GM18498 (cell line): ENCODE measurements around the gene MAFB.
"Not testable (repeated sequence)": the region's sequence is repeated elsewhere in the genome, so short reads cannot be mapped to it uniquely, and the experiment has no call there.

ENCODE experiments used
- ATAC-seq: cut with Tn5 transposase; IDR thresholded peaks from one replicate; pipeline ENCODE4 v1.9.1; 2021; ENCODE audit warnings: mild to moderate bottlenecking, moderate library complexity; ENCODE audit not compliant: unreplicated experiment

The MAFB gene

DNA sequence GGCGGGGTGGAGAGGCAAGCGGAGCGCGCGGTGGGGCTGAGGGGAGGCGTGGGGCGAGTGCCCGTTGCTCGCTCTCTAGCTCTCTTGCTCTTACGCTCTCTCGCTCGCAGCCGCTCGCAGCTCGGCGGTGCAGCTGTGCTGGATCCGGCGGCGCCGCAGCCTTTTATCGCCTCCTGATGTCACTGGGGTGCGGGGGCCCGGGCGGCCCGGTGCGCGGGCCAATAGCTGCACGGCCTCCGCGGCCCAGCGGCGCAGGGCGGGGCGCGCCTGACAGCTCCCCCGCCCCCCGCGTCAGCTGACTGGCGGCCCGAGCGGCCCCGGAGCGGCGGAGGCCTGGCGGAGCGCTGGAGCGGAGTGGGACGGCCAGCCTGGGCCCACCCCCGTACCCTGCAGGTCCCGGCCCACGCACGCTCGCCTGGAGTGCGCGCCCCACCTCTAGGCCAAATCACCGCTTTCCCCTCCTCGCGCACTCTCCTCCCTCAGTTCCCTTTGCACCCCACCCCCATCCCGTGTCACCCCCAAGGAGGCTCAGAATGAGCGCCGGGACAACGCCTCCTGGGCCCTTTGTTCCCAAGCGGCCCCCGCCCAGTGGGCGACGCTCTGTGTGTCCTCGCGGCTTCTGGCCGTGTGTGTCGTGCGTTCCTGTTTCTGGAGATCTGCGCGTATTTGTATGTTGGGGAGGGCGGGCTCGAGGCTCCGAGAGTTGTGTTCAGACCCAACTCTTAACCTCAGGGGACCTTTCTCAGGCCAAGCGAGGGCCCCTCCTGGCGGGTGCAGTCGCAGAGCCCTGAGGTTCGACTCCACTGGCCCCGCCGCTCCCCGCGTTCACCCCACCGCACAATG is at the start of gene MAFB:
MAFB (minus strand) TSS at position 137 of the 843 bp plus-strand sequence. CDS start 386 bp downstream, outside the sequence.
- peak; percentile 57 for ATAC-seq

DNA sequence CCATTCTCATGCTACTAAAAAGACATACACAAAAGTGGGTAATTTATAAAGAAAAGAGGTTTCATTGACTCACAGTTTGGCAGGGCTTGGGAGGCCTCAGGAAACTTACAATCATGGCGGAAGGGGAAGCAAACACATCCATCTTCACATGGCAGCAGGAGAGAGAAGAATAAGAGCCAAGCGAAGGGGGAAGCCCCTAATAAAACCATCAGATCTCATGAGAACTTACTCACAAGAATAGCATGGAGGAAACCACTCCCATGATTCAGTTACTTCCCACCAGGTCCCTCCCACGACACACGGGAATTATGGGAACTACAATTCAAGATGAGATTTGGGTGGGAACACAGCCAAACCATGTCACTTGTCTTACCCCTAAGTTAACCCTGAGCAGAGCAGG is 47.4 kb upstream of the MAFB start:
- not testable (repeated sequence) for ATAC-seq

DNA sequence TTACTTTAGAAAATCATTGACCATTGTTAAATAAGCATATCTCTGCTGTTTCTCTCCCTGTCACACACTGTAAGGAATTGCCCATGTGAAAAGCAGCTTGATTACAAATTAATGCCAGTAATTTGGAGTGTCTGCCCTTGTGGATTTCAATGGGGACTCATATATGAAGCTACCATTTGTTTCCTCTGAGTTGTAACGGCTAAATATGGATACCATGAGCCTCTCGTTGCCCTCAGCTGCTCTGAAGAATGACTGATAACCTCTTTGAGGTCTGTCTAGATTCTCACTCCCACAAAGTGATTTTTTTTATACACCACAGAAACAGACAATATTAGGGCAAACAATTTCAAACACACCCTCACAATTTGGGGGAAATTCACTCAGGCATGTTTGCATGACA is 40.0 kb upstream of the MAFB start:
- no peak for ATAC-seq

DNA sequence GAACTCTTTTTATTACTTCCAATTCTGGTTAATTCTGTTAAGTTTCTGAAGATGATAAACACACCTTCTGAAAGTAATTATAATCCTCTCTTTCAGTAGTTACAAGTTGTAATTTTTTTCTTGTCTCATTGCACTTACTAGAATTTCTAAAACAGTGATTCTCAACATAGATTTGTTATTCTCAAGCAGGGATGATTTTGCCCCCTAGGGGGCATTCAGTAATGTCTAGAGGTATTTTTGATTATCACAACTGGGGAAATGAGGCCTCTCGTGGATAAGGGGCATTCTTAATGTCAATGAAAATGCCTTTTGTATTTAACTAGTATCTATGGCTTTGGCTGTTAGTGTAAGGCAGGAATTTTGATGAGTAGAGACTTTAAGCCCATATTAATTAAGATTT is 39.4 kb upstream of the MAFB start:
- no peak for ATAC-seq

DNA sequence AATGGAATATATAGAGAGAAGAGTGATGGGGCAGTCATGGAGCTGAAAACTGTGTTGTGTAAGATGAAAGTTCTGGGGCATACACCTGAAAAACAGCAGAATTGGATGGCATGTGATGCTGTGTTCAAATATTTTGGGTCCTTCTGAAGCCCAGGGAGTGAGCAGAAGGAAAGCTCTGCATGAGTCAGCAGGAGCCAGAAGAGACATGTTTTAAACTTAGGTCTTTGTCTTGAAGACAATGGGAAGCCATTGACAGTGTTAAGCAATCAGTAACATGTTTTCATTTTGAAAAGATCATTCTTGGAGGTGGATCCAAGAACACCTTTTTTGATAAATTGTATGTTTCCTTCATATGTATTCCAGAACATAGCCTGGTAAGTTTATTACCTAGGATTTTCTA is 38.9 kb upstream of the MAFB start:
- no peak for ATAC-seq

DNA sequence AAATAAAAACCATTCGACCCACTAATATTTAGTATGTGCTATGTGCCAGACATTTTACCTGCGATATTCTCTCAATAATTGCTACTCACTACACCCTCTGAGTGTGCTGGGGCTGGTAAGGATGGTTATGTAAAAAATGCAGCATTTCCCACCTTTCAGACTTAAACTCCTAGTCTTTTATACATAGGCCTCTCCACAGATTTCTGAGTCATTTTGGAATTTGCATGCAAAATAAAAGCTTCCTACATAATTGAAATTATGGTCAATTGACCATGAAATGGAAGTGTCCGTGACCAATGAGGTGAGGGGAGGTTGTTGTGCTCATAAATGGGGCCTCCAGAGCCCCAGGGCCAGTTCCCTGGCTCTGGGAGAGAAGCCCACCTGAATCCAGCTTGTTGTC is 37.7 kb upstream of the MAFB start:
- no peak for ATAC-seq

DNA sequence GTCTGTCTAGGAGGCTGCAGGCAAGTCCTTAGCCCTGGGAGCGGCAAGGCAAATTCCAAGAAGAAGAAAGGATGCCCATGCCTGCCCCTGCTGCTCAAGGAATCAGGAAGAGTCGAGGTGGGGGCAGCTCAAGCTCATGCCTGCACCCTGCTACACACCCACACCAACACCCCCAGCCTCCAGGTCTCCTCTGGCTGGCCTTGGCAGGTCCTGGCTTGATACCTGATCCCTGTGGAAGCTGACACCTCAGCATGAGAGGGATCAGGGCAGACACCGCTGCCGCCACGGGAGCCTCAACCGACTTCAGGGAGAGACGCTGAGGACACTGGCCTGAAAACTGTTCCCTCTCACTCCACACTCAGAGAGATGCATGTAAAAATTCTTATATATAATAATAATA is 35.5 kb upstream of the MAFB start:
- ATAC-seq = no peak

DNA sequence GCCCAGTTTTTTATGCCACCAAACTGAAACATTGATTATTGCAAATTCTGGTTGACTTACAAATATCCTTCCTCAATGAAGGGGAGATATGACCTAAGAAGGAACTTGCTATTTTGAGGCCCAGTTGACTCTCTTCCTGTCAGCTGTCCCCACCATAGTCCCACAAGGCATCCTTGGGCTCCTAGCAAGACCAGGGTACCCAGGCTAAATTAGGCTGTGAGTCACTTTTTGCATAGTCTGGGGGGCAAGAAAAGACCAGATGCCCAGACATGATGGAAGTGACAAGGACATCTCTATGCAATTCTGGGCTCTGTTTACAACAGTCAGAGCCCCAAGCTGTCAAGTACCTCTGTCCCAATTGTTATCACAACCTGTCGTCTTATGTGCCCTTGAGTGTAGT is 31.8 kb upstream of the MAFB start:
- no peak for ATAC-seq

DNA sequence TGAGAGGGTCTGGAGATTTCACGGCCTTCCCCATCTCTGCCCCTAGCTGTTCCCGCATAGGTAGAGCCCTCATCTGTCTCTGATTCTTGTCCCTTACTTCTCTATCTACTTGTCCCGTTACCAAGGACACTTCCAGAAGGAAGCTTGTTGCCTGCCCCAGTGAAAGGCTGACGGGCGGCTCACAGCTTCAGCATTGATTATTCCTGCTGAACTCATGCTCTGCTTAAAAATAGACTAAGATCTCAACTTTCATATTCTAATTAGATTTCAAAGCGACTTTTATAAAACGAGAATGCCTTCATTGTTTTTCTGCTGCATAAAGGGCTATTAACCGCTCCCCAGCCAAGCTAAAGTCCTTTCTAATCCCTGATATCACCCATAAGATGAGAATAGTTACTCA is 31.1 kb upstream of the MAFB start:
- ATAC-seq = no peak

DNA sequence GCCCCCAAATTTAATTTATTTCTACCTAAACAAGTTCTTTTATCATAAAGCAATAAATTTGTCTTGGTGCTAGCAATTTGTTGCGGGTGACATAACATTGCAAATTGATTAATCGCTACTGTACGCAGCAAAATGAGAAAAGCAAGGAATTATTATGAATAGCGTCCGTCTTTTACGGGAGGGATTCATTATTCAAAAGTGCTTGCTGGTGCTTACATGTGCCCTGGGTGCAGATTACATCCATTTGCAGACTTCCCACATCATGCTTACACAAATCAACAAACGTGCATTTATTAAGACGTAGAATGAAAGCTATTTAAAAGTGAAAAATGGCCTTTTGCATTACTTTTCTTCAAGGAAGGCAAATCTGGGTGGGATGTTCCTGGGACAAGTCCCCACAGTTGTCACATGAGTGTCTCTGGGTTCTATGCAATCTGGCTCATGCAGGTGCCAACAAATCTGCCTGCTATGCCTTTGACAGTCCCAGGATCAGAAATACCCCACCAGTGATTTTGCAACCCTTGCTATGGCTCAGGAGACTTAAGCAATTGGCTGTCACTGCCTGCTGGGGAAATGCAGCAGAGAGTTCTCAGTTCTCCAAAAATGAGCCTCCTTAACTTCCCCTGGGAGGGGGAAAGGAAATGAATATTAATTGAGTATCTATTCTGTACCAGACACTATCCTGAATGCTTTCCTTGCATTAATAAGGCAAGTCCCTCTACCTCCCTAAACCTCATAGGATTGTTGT is 30.1 kb upstream of the MAFB start:
- ATAC-seq = no peak

DNA sequence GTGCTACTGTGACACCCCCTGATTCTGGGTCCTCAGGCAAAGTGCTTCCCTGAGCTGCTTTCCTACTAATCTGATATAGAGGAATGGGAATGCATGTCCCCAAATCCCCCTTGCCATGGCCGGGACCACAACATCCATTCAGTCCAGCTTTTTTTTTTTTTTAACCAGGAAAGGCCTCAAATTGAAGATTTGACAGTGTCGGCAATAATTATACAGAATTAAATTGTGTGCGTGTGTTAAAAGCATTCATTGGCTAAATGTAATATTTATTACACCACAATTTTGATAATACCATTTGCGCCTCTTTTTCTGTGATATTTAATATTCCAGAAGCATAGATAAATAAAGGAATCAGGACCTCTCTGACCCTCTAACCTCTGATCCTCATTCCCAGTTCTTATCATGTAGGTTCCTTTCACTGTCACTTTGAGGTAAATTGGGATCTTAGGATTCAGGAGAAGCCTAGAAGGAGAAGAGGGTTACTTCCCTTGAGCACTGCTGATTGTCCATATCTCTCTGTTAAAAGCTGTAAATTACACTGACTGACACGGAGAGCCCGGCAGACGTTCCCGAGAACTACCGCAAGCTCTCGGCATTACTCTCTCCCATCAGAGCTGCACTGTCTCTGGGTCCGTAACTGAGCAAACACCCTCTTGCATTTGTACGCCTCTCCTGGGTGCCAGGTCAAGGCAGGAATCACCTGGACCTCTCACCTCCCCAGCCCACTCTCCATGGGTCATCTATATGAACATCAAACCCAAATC is 29.4 kb upstream of the MAFB start:
- ATAC-seq = no peak

DNA sequence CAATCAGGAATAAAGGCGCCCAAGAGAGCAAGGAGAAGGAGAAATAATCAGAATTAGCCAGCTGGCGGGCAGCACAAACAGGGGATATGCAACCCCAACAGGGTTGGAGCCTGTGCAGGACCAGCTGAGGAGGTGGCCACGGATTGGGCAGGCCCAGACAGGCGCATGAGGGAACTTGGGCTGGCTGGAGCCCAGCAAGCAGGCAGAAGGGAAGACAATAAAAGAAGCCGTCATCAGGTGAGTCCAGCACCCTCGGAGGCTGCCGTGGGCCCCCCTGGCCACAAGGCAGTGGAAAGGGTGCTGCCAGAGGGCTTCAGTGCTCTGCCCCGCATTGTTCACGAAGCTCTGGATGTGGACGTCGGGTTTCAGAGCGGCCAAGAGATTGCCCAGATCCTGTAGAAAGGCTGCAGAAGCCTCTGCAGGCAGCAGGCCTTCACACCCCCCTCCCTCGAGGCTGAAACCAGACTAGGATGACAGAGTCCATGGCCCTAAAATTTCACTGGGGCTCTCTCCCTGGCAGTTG is 28.4 kb upstream of the MAFB start:
- no peak for ATAC-seq

DNA sequence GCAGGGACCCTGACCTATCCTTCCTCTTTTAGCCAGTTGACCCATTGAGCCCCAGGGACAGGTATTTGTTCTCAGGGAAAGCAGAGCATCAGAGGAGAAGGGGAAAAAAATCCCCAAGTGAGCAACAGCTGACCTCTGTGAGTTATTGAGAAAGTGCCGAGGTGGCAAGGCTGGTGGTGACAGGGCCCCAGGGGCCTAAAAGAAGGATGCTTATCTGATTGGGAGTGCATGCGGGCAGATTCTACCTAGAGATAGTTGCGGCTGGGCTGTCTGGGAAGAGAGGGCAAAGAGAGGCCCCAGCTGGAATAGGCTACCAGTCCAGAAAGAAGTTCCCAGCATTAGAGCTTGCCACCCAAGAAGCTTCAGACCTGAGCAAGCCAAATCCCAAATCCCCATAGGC is 26.5 kb upstream of the MAFB start:
- ATAC-seq = no peak

DNA sequence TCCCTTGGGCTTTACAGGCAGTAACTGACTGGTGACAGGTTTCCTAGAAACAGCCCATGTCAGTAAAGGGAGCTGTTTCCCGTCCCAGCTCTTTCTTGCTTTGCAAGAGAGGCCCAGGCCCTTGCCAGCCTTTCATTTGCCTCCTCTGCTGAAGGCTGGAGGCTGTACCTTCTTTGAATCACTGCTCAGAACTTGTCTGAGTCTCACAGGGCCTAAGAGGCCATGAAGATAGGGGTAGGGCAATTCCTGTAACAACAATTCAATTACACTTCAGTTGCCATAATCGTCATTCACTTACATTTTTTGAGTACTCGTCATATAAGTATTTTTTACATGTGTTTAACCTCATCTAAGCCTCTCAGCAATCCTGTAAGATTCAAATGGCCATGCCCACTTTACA is 25.9 kb upstream of the MAFB start:
- ATAC-seq = no peak

DNA sequence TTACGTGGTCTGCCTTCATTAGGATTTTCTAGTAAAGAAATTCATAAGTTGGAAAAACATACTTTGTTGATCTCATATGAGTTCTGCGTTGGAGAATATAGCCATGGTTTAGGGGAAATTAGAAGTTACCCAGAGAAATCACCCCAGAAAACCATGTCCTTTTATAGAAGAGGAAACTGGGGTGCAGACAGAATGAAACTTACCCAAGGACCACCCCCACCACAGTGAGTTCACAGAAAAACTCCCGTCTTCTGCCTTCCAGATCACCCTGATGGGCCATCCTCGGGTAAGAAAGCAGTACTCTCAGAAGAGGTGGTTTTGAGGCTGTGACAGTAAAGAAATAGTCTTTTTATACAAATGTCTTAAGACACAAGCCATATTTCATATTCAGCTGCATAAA is 25.1 kb upstream of the MAFB start:
- ATAC-seq = no peak

DNA sequence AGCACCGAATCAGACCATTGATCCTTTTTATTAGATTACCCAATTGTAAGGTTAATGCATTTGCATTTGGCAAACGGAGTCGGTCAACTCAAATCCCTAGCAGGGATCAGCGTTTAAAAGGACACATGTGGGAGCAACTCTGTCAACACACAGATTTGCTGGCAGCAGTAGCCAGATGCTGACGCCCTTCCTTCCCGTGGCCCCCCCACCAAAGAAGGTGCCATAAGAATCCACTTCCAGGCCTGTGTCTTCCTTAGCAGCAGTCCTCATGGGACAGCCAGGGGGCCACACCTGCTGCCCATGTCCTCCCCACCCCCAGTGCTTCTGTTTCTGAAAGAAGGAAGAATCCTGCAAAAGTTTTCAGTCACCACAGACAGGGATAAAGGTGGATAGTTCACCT is 24.5 kb upstream of the MAFB start:
- ATAC-seq = no peak

DNA sequence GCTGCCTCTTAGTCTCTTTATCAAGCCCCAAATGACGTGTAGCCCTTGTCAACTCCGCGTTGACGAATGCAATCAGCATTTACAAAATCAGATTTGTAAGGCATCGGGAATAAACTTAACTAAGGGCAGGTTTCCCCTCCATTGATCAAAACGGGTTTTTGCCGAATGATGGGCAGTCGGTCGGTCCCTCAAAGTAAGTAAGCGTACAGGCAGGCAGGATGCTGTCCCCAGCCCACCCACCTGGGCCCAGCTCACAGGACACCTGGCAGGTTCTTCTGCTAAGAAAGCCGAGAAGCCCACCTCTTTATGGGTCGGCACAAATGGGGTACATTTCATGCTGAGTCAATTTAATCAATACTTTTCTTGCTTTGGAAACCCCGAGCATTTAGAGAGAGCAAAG is 22.0 kb upstream of the MAFB start:
- ATAC-seq = no peak

DNA sequence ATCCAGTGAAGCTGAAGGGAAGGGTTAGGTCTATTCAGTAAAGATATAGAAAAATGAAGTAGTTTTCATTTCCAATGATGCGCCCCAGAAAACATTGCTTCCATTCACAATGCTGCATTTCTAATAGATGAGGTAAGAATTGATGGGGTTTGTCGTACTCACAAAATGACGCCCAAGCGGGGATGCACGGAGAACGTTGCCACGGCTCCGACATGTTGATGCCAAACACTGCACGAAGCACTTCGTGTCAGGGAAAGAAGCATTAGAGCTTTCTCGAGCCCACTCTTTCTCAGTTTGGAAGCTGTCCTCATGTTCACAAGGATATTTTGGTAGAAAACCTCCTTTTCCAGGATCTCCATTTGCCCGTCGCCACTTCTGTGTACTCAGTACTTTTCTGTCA is 21.6 kb upstream of the MAFB start:
- no peak for ATAC-seq

DNA sequence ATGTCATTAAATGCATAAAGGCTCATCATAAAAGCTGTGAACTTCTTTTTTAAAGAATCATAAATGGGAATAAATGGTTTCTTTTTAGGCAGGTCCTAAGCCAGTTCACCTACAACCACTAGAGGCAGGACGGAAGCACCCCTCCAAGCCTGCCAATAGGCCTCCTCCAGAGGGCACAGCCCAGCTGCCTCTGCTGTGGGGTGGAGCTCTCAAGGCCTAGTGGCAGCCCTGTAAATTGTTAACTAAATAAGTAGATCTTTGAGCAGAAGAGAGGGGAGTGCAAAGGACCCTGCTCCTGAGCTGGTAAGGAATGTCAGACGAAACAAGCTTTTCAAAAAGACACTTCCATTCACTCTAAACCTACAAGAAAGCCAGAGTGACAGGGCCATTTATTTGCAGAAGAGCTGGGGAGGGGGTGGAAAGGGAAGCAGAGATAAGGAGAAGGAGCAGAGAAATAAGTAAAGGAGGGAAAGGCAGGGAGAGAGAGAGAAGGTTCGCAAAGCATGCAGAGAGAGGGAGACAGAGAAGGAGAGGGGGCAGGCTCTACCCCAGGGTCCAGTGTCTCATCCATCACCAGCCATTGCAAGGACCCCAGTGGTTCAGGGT is 18.0 kb upstream of the MAFB start:
- no peak for ATAC-seq

DNA sequence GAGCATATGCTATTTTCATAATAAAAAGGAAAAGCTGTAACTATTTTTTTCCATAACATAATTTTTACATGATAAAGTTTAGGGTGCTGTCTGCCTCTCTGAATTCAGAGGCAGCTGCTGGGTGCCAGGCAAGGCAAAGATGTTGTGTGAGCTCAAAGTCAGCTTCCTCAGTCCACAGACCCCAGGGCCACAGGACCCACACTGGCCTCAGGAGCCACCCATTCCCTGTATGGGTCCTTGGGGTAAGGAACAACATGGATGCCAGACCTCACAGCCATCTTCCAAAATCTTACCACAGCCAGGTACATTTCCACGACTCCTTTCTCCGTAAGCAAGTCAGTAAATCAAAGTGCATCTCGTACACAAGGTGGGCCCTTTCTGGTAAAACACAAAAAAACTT is 16.4 kb upstream of the MAFB start:
- ATAC-seq = no peak

DNA sequence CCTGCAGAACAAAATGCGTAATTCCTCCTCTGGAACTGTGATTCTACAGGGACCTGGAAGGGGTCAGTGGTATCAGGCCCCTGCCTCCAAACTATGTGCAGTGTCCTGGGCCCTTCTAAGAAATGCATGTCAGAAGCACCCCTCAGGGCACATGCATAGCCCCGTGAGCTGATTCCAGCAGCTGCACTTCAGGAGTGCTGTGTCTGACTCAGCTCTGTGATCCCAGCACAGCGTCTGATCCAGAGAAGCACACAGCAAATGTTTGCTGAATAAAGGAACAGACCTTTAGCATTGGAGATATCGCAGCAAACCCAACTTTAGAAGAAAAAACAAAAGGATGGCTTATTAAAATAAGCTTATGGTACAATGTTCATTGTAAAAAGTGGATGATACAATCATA is 15.8 kb upstream of the MAFB start:
- ATAC-seq = no peak
